BLaER1 (cell line): ENCODE measurements around the gene RUNDC3A.

Experiments used
- H3K27ac ChIP-seq: shearing (Covaris generic); formaldehyde crosslinking; 2 replicates; pipeline ENCODE4 v1.8.1; 2022
- H3K27me3 ChIP-seq: shearing (Covaris generic); formaldehyde crosslinking; 2 replicates; pipeline ENCODE4 v1.8.1; 2022
- H3K36me3 ChIP-seq: shearing (Covaris generic); formaldehyde crosslinking; 2 replicates; pipeline ENCODE4 v1.8.1; 2022
- H3K4me1 ChIP-seq: shearing (Covaris generic); formaldehyde crosslinking; 2 replicates; pipeline ENCODE4 v1.8.1; 2022
- H3K4me2 ChIP-seq: shearing (Covaris generic); formaldehyde crosslinking; 2 replicates; pipeline ENCODE4 v1.8.1; 2022
- H3K4me3 ChIP-seq: shearing (Covaris generic); formaldehyde crosslinking; 2 replicates; pipeline ENCODE4 v1.8.1; 2022
- H3K9ac ChIP-seq: shearing (Covaris generic); formaldehyde crosslinking; 2 replicates; pipeline ENCODE4 v1.8.1; 2022
- H3K9me3 ChIP-seq: shearing (Covaris generic); formaldehyde crosslinking; 2 replicates; pipeline ENCODE4 v1.8.1; 2022
- H4K20me1 ChIP-seq: shearing (Covaris generic); formaldehyde crosslinking; 2 replicates; pipeline ENCODE4 v1.8.1; 2022
- Cebpa-rat ChIP-seq: shearing (Covaris generic); IDR thresholded peaks from 2 replicates; pipeline ENCODE4 v1.8.1; 2022

RUNDC3A gene

DNA sequence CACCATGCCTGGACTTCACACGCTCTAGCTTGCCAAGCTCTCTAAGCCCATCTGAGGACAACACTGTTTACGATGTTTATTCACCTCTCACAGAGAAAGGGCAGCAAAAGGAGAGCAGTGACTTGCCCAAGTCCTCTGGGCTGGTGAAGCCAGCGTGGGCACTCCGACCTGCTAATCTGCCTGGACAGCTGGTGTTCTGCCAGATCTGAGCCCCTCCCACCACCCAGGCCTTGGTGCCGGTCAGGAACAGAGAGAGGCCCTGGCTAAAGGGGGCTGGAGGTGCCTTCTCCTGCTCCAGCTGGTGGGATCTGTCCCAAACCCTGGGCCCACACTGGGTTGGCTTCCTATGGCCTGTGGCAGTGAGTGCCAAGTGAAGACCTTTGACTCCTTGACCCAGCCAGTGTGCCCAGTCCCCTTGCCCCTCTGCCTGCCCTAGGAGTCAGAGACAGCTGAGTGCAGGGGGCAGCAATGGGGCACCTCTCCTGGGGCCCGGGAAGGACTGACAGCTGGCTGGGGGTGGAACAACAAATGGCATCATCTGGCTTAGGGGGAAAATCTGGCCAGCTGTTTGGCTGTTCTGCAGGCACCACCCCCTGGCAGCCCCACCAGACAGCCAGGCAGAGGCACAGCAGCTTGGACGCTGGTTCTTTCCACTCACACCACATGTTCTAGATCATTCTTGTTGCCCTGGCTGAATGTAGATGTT lies 38.7 kb upstream of the RUNDC3A start:
- peaks cover 73% of the 10 kb centered on the region for H3K4me1 ChIP-seq
- H3K27ac ChIP-seq: peak overlapping the region; percentile 38; the same call in 1 of the 2 replicates
- no peaks in the 10 kb centered on the region for H3K27me3 ChIP-seq
- H3K9ac ChIP-seq: no peak overlapping the region
- no peaks in the 10 kb centered on the region for H3K36me3 ChIP-seq
- peak overlapping the region; percentile 90 for H3K4me2 ChIP-seq
- no peaks in the 10 kb centered on the region for H3K9me3 ChIP-seq
- no peak for TF ChIP-seq Cebpa-rat
- H4K20me1 ChIP-seq: no peaks in the 10 kb centered on the region
- no peak overlapping the region for H3K4me3 ChIP-seq

- no peak for TF ChIP-seq Cebpa-rat
- no peak overlapping the region for H3K4me3 ChIP-seq
- no peaks in the 10 kb centered on the region for H3K36me3 ChIP-seq
- no peaks in the 10 kb centered on the region for H4K20me1 ChIP-seq
- peaks cover 64% of the 10 kb centered on the region for H3K4me1 ChIP-seq
- H3K9me3 ChIP-seq: no peaks in the 10 kb centered on the region
- H3K9ac ChIP-seq: no peak overlapping the region
- 0 out of 2 replicates have a peak overlapping the region, but pooled peaks have one; percentile 16 for H3K27ac ChIP-seq
- H3K27me3 ChIP-seq: no peaks in the 10 kb centered on the region
- peak overlapping the region; percentile 90 for H3K4me2 ChIP-seq
Observed at GRCh38 chr17:44272321-44272951, 36.0 kb upstream of the RUNDC3A start.

DNA sequence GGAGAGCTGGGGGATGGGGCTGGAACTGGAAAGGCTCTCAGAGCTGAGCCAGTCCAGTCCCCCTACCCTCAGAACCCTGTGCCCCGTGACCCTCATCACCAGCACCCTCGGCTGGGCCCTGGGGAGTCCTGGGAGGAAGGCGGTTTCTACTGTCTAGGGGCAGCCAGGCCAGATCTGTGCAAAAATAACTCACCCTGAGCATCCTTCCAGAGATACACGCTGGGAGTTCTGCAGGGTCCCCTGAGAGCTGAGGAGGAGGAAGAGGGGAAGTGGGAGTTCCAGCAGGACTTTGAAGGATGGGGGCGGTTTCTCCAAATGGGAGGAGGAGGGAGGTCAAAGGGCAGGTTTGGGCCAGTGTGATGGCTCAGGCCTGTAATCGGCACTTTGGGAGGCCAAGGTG lies 35.4 kb upstream of the RUNDC3A start:
- Histone ChIP-seq H3K4me2 (peak overlapping the region; percentile 90), H3K27ac (0 out of 2 replicates have a peak overlapping the region, but pooled peaks have one; percentile 16), H3K4me3 (no peak overlapping the region), H3K27me3 (no peaks in the 10 kb centered on the region), H4K20me1 (no peaks in the 10 kb centered on the region), H3K36me3 (no peaks in the 10 kb centered on the region), H3K4me1 (peaks cover 64% of the 10 kb centered on the region), H3K9ac (no peak overlapping the region), H3K9me3 (no peaks in the 10 kb centered on the region)
- no peak for TF ChIP-seq Cebpa-rat

DNA sequence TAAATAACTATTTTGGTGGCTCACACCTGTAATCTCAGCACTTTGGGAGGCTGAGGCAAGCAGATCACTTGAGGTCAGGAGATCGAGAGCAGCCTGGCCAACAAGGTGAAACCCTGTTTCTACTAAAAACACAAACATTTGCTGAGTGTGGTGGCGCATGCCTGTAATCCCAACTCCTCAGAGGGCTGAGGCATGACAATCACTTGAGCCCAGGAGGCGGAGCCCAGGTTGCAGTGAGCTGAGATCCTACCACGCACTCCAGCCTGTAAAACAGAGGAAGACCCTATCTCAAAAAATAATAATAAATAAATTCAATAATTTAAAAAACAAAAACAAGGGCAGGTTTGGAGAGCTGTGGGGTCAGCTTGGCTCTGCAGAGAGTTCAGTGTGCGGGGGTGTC lies 34.8 kb upstream of the RUNDC3A start:
- Histone ChIP-seq H3K9ac (no peak overlapping the region), H3K27ac (no peak overlapping the region), H3K4me3 (no peak overlapping the region), H3K4me1 (peaks cover 65% of the 10 kb centered on the region), H3K36me3 (no peaks in the 10 kb centered on the region), H3K4me2 (peak overlapping the region; percentile 90), H3K9me3 (no peaks in the 10 kb centered on the region), H4K20me1 (no peaks in the 10 kb centered on the region), H3K27me3 (no peaks in the 10 kb centered on the region)
- no peak for TF ChIP-seq Cebpa-rat

DNA sequence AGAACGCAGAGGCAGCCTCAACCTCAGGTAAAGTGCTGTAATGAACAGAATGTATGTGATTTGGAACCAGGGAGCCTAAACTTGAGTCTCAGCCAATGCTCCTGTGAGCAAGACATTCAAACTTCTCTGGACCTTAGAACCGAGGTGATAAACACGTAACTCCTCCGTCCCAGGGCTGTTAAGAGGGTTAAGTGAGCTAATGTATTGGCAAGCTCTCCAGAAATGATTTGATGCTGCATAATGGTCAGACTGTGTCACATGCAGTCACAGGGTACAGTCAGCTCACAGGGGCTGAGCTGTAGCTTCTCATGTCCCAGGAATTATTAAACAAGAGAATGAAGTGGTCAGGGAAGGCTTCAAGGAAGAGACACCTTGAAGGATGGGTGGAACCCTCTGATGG lies 30.4 kb upstream of the RUNDC3A start:
- no peaks in the 10 kb centered on the region for H3K36me3 ChIP-seq
- no peak overlapping the region for H3K9ac ChIP-seq
- no peaks in the 10 kb centered on the region for H3K27me3 ChIP-seq
- H3K4me3 ChIP-seq: no peak overlapping the region
- no peaks in the 10 kb centered on the region for H3K9me3 ChIP-seq
- no peaks in the 10 kb centered on the region for H4K20me1 ChIP-seq
- no peak overlapping the region for H3K4me2 ChIP-seq
- no peak for TF ChIP-seq Cebpa-rat
- H3K4me1 ChIP-seq: peaks cover 45% of the 10 kb centered on the region
- H3K27ac ChIP-seq: no peak overlapping the region

DNA sequence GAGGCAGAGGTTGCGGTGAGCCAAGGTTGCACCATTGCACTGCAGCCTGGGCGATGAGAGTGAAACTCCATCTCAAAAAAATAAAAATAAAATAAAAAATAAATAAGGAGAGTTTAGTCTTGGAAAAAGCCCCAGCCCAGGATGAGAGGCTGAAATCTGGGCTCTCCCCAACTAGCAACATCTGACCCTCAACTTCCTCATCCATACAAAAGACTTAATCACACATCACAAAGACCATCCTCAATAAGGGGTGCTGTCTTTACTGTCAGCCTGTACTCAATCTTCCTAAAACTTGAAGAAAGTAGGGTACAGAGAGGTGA lies 29.1 kb upstream of the RUNDC3A start:
- Histone ChIP-seq H3K4me2 (peak overlapping the region; percentile 81), H3K9me3 (no peaks in the 10 kb centered on the region), H3K36me3 (no peaks in the 10 kb centered on the region), H3K27ac (peak overlapping the region; percentile 77; the same call in 1 of the 2 replicates), H3K27me3 (no peaks in the 10 kb centered on the region), H3K4me3 (no peak overlapping the region), H3K9ac (no peak overlapping the region), H4K20me1 (no peaks in the 10 kb centered on the region), H3K4me1 (peaks cover 32% of the 10 kb centered on the region)
- TF ChIP-seq Cebpa-rat: no peak

- H3K27me3 ChIP-seq: no peaks in the 10 kb centered on the region
- H3K9ac ChIP-seq: peak overlapping the region; percentile 59; the same call in 1 of the 2 replicates
- no peak overlapping the region for H3K4me3 ChIP-seq
- no peaks in the 10 kb centered on the region for H4K20me1 ChIP-seq
- H3K9me3 ChIP-seq: no peaks in the 10 kb centered on the region
- H3K27ac ChIP-seq: peak overlapping the region; percentile 77
- H3K4me1 ChIP-seq: peaks cover 28% of the 10 kb centered on the region
- H3K36me3 ChIP-seq: no peaks in the 10 kb centered on the region
- TF ChIP-seq Cebpa-rat: no peak
- H3K4me2 ChIP-seq: peak overlapping the region; percentile 81
Observed at GRCh38 chr17:44279666-44280391, 28.6 kb upstream of the RUNDC3A start.

DNA sequence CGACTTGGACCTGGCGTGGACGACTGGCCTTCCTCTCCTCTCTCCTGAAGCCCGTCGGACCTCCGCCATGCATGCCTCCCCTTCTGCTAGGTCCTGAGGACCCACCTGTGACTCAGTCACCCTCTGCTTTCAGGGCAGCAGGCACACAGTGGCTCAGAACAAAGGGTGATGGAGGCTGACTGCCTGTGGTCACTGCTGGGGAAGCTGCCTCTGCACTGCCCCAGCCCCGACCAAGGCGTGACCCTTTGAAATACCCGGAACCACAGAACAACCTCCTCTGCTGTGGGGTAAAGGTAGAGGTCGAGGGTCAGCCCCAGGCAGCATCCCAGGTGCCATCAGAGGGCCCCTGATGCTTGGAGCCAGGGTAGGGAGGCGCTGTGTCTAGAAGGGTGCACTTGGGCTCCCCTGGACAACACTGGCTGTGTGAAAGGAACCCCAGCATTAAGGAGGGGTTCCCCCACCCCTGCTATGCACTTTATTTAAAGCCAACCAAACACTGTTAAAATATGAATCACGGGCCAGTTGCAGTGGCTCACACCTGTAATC lies 27.9 kb upstream of the RUNDC3A start:
- Histone ChIP-seq H3K4me2 (peak overlapping the region; percentile 81), H3K27me3 (no peaks in the 10 kb centered on the region), H3K36me3 (no peaks in the 10 kb centered on the region), H4K20me1 (no peaks in the 10 kb centered on the region), H3K9ac (peak overlapping the region; percentile 59; the same call in 1 of the 2 replicates), H3K4me3 (no peak overlapping the region), H3K4me1 (peaks cover 28% of the 10 kb centered on the region), H3K9me3 (no peaks in the 10 kb centered on the region), H3K27ac (peak overlapping the region; percentile 77)
- TF ChIP-seq Cebpa-rat: no peak

DNA sequence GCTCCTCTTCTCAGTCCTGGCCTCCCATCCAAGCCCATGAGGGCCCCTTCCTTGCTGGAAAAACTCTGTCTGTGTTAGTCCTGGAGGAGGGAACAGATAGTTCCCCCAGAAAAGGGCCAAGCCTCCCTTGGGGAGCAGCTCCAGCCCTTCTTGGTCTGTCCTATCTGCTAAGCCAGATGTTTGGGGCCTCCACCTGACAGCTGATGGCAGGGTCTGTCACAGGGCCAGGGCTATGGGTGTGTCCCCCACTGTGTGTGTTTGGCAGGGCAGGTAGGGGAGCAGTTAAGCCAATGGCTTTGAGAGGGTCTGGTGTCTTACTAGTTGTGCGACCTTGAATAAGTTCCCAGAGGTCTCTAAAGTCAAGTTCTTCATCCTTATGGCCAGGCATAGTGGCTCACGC lies 26.8 kb upstream of the RUNDC3A start:
- Histone ChIP-seq H3K36me3 (no peaks in the 10 kb centered on the region), H3K9me3 (no peaks in the 10 kb centered on the region), H4K20me1 (no peaks in the 10 kb centered on the region), H3K27me3 (no peaks in the 10 kb centered on the region), H3K4me3 (no peak overlapping the region), H3K27ac (no peak overlapping the region), H3K9ac (no peak overlapping the region), H3K4me2 (no peak overlapping the region), H3K4me1 (peaks cover 28% of the 10 kb centered on the region)
- no peak for TF ChIP-seq Cebpa-rat

DNA sequence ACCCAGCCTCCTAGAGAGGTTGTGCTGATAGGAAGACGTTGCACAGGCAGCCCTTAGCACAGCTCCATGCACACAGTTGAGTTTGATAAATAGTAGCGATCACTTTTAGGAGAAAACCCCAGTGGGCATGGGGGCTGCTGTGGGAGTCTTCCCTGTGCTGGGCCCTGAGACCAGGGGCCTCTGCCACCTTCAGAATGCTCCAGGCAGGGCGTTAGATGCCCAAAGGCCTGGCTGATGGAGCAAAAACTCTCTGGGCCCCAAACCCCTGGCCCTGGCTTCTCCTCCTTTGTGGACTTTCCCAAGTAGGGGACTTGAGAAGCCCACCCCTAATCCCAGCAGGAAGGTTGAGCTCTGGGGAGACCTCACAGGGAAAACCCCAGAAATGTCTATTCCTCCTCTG lies 26.1 kb upstream of the RUNDC3A start:
- no peak overlapping the region for H3K9ac ChIP-seq
- no peak overlapping the region for H3K4me2 ChIP-seq
- H4K20me1 ChIP-seq: no peaks in the 10 kb centered on the region
- TF ChIP-seq Cebpa-rat: no peak
- H3K4me3 ChIP-seq: no peak overlapping the region
- no peaks in the 10 kb centered on the region for H3K27me3 ChIP-seq
- no peaks in the 10 kb centered on the region for H3K9me3 ChIP-seq
- H3K36me3 ChIP-seq: no peaks in the 10 kb centered on the region
- peaks cover 28% of the 10 kb centered on the region for H3K4me1 ChIP-seq
- H3K27ac ChIP-seq: no peak overlapping the region
